K562 (cell line): Measurements from ENCODE around the gene ERG28.

Source experiments
- SIX5 ChIP-seq, 2 experiments: IDR thresholded peaks; 2 replicates each; pipeline ENCODE4 v1.6.1; 2011; ENCODE audit warnings: low read length in 2 of 2, borderline replicate concordance in 1 of 2, low read depth in 1 of 2, mild to moderate bottlenecking in 1 of 2, moderate library complexity in 1 of 2; ENCODE audit not compliant: insufficient read depth in 1 of 2
- ZFPM2 ChIP-seq: fragments of 250-450 bp; sonication (Bioruptor Pico); IDR thresholded peaks from 2 replicates; pipeline ENCODE4 v1.5.1; 2022; ENCODE audit warnings: mild to moderate bottlenecking

GRCh38 chr14:75660630-75661498 is at the start of gene ERG28, which contains the start of gene TTLL5:
- TF ChIP-seq ZFPM2 (CRISPR knock-in tag) (no peak), SIX5 (IDR thresholded peaks at IDR 0.05; ENCODE audit: borderline replicate concordance in 1 of 2, insufficient read depth in 1 of 2, low read depth in 1 of 2, low read length in 2 of 2) (no peak)
